GM19035 (cell line): ENCODE results near the gene TSFM.

Experiments
- ATAC-seq: cut with Tn5 transposase; IDR thresholded peaks from one replicate; pipeline ENCODE4 v1.9.1; 2021; ENCODE audit not compliant: unreplicated experiment

Gene TSFM

DNA sequence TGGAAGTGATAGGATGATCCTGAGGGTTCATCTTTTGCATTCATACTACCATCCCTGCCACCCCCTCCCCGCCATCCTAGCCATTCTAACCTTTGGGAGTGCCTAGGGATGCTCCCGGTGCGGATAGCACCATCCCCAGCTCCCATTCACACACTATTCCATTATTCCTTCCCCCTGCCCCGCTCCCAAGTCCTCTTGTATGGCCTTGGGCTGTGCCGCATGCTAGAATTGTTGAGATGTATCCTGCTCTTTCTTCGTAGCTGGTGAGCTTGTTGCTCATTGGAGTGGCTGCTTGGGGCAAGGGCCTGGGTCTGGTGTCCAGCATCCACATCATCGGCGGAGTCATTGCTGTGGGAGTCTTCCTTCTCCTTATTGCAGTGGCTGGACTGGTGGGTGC lies 37.1 kb upstream of the TSFM start:
- no peak for ATAC-seq

DNA sequence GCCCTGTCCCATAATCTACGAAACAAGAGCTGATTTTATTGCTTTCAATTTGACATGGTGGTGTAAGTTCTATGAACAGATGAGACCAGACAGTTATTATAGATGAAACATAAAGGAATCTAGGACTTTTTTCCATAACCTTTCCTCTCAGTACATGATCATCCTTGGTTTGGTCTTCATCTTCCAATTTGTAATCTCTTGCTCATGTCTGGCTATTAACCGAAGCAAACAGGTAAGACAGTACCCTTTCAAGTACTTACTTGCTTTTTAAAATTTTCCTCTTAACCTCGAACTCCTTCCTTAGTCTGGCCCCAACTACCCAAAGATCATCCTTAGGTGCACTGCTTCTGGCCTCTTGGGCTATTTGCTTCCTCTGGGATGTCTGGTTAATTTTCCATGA lies 36.6 kb upstream of the TSFM start:
- ATAC-seq: no peak

DNA sequence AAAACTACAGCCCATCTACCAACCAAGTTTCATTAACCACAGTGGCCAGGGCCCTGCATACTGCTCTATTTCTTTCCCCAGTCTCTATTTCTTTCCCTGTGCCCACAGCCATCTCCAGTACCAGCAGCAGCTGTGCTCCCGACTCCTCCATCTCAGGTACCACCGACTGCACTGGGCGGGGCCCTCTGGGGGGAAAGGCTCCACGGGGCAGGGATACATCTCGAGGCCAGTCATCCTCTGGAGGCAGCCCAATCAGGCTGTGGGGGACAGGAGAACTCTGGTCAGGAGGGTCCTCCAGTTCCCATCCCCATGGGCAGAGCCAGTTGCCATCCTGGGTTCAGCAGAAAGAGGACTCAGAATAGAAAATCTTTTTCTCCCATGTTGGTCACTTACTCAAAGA lies 33.5 kb upstream of the TSFM start:
- no peak for ATAC-seq

DNA sequence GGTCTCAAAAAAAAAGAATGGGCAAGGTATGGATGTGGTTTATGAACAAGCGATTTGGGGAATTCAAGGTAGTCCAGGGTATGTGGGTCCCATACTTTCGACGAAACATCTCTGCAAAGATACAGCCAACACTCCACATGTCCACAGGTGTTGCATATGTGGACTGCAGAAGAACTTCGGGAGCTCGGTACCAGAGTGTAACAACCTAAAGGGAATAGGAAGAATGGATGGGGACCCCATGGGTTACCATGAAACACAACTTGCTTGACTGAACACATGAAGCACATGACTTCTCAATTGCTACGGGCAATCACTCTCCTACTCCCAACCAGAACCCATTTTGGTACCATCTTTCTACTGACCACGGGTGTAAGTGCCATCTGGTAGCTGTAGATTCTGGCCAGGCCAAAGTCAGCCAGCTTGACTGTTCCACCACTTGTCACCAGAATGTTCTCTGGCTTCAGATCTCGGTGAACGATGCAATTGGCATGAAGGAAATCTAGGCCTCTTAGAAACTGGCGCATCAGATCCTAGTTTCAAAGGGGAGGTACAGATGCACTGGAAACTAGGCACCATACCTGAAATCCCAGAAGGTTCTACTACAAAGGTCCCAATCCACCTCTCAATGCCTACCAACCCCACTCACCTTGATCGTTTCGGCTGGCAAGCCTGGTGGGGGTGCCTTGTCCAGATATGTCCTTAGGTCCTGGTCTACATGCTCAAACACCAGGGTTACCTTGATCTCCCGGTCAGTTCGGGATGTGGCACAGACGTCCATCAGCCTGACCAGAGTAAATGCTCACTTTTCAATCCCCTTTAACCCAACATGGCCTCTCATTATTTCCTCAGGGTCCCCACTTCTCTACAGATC lies 31.8 kb upstream of the TSFM start:
- no peak for ATAC-seq

DNA sequence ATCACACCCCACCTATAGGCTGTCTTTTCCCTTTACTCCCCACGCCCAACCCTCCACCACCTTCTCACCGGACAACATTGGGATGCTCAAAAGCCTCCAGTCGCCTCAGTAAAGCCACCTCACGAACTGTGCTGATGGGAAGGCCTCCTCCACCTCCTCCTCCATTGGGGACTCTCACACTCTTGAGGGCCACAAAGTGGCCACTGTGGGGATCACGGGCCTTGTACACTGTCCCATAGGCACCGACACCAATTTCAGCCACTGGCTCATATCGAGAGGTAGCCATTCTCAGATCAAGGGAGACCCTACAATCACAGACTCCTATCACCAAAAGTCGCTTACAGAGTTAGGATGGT lies 31.2 kb upstream of the TSFM start:
- no peak for ATAC-seq

DNA sequence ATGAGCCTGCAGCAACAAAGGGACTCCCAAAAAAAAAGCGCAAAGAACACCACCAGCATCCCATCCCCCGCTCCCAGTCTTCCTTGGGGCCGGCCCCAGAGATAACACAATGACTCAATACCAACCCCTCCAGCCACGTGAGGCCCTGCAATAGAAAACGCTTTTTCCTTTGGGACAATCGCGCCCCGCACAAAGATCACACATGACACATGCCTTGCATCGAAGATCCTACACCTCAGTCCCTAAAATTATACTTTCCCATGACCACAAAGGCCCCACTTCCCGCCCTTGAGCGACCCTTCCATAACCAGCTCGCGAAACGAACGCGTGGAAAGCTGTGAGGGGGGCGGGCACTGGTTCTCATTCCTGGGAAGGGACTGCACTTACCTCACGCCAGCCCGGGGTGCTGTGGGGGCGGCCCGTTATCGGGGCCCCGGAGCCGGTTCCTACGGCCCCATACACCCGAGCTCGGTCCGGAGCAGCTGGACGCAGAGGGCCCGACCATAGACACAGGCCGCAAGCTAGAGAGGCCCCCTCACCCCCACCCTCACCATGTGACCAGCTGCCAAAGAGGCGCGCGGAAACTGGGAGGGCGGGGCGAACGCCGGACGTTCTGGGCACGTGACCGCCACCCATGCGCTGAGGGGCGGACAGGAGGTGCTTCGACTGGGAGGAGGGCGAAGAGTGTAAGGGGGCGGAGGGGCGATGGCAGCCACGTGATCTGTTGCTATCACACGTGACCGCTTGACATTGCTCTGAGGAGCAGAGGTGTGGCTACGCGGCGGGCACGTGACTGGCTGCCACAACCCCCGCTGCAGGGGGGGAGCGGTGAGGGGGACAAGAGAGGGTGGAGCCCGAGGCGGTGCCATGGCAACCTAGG lies 30.6 kb upstream of the TSFM start, which contains the start of gene CDK4:
CDK4 (minus strand) TSS at position 523 of the 880 bp plus-strand sequence. CDS start 593 bp downstream, outside the sequence.
- ATAC-seq: peak; percentile 68

DNA sequence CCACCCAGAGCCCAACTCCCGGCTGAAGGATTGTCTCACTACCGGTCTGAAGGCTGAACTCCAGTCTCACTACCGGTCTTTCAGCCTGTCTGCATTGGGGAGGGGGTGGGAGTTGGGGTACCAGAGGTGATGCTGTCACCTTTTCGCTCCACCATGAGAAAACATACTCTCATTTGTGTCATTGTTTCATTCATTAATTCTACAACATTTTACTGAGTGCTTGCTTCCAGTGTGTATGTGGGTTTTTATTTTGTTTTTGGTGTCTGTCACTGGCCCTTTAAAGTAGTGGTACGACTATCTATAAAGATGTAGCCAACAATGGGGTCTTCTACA lies 30.0 kb upstream of the TSFM start:
- ATAC-seq: no peak

DNA sequence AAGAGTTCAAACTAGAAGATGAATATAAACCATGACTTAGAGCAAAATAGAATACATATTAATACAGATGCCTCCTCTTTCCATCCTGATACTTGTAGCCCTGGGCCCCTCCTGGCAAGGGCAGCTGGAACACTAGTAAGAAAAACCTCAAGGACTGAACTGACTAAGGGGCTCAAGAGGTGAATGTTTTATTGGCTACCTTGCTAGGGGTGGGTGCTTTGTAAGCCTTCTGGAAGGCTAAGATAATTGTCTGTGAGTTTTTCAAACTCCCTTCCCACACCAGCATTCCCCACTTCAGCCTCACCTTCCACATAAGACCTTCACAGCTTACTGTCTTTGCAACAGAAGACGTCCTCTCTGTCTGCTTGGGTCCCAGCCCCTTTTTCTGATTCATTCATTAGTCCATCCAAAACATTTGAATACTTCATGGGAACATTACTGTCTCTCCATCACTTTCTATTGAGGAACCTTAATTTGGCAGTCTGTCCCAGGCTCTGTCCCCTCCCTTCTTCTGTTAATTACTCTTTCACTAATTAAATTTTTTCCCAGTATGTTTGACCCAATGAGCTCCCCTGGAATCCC lies 28.7 kb upstream of the TSFM start:
- no peak for ATAC-seq

DNA sequence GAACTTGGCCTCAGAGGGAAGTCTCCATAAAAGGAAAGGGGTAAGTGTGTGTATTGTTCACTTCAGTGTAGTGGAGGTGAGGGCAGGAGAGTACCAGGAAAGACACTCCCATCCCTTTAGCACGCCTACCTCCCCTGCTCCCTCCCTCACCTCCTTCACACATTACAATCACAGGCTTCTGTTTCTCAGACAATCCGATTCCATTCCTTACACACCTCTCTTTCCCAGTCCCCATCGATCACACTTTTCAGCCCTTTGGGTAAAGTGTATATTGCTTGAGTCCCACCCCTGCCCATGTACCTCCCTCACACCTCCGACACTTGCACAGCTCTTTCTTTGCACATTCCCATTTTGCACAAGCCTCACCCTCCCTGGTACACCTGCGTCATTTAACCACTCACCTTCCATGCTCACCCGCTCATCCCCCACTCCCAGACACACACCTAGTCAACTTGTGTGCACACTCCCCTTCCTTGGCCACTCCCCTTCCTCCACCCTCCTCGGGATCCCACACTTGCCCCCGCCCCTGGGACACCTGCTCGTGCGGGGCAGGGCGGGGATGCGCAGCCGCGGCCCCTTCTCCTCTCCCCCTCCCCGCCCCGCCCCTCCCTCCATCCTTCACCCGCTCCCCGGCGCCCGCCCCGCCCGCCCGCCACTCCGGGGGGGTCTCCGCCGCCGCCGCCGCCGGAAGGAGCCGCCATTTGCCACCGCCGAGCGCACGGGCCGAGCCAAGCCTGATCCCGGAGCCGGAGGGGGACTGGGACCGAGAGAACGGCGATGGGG lies 28.0 kb upstream of the TSFM start, which contains the start of gene MARCHF9:
MARCHF9 (plus strand) TSS at position 693 of the 783 bp plus-strand sequence. CDS start 426 bp downstream, outside the sequence.
- ATAC-seq: peak; percentile 31

DNA sequence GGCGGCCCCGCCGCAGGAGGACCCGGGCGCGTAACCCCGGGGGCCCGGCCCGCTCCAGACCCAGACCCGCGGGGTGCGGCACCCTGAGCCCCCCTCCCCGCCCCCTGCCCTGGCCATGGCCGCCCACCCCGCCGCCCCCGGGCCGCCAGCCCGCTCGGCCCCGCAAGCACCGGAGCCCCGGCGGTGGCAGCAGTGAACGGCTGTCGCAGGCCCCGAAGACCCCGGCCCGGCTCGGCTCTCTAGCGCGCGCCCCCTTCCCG lies 27.5 kb upstream of the TSFM start:
- no peak for ATAC-seq

DNA sequence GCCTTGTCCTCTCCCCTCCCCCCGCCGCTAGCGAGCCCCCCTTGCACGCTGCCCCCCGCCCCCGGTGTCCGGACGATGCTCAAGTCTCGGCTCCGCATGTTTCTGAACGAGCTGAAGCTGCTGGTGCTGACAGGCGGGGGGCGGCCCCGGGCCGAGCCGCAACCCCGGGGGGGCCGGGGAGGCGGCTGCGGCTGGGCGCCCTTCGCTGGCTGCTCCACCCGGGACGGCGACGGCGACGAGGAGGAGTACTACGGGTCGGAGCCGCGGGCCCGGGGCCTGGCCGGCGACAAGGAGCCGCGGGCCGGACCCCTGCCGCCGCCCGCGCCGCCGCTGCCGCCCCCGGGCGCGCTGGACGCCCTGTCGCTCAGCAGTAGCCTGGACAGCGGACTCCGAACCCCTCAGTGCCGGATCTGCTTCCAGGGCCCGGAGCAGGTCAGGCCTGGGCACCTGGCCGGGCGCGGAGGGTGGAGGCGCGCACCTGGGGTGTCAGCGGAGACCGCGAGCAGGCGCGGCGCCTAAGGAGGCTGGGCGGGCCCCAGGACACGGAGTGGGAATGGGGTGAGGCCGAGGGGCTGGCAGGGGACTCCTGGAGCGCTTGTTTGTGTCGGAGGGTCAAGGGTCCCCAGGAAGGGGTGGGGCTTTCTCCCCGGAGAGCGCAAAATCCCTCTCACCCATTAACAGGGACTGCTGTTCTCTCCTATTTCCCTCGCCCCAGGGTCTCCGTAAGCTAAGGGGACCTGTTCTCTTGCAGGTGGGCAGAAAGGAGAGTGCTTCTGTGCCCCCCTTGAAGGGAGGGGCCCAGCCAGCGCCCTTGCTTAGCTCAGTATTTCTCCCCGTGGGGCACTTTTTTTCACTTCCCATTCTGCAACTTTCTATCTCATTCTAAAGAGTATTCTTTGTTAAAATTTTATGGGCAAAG lies 26.9 kb upstream of the TSFM start:
- no peak for ATAC-seq

DNA sequence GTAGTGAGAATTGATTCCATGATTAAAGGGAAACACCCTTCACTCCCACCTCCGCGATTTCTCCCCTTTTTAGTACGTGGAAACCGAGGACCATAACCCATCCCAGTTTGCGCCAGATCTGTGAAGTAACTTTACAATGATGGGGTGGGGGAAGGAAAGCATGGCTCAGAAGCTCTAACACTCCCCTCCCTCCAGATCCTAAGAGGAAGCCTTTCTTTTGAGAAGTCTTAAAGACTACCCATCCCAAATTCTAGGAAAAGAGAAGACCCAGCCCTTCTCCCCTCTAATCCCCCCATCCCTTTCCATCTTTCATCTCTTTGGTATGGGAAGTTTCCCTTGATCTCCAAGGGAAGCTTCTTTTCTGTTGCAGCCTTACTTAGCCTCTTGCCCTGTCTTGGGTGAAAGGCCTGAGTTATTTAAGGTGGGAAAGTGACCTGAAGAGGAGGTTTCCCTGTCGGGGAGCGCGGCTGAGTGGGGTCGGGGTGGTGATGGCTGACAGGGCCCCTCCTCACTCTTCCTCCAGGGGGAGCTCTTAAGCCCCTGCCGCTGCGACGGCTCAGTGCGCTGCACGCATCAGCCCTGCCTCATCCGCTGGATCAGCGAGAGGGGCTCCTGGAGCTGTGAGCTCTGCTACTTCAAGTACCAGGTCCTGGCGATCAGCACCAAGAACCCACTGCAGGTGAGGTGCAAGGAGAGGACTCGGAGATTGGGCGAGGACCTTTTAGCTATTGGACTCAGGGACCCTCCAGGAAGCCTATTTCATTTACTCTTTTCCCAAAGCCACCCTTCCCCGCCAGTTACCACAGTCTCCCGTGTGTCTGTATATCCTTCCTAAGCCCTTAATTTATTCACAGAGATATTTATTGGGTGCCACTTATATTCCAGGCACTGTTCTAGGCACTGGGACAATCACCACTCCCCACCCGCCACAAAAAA lies 25.9 kb upstream of the TSFM start:
- no peak for ATAC-seq

DNA sequence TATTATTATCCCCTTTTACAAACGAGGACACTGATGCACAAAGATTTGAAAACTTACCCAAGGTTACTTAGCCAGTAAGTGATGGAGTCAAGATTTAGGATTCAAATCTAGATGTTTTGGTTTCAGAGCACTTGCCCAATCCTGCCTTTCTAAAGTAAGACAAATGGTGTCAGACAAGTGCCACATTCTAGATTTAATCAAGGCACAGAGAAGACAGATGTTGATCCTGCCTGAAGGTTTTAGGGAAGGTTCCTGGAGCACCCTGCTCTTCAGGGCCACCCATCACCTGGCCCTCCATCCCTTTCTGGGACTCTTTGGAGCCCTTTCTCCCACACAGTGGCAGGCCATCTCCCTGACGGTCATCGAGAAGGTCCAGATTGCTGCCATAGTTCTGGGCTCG lies 24.8 kb upstream of the TSFM start:
- no peak for ATAC-seq

DNA sequence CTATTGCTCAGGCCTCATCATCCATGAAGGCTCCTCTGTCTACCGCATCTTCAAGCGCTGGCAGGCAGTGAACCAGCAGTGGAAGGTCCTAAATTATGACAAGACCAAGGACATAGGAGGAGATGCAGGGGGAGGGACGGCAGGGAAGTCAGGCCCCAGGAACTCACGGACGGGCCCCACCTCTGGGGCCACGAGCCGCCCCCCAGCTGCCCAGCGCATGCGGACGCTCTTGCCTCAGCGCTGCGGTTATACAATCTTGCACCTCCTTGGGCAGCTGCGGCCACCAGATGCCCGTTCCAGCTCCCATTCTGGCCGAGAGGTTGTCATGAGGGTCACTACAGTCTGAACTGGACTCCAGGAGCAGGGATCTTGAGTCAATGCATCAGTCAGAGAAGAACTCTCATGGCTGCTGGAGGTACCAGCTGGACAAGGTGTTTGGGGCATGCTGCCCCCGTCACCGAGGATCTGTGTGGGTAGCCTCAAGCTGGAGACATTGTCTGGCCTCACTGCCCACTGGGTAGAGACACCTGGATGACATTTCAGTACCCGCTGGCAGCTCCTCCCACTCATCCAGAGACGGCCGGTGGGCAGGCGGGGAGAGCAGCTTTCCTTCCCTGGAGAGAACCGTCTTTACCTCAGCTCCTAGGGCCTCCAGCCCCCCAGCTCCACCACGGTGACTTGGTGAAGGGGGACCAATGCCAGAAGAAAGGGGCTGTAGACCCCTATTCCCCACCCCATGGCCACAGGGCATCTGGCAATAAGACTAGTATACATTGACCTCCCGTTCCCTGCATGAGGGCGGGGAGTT lies 23.8 kb upstream of the TSFM start:
- ATAC-seq: no peak

DNA sequence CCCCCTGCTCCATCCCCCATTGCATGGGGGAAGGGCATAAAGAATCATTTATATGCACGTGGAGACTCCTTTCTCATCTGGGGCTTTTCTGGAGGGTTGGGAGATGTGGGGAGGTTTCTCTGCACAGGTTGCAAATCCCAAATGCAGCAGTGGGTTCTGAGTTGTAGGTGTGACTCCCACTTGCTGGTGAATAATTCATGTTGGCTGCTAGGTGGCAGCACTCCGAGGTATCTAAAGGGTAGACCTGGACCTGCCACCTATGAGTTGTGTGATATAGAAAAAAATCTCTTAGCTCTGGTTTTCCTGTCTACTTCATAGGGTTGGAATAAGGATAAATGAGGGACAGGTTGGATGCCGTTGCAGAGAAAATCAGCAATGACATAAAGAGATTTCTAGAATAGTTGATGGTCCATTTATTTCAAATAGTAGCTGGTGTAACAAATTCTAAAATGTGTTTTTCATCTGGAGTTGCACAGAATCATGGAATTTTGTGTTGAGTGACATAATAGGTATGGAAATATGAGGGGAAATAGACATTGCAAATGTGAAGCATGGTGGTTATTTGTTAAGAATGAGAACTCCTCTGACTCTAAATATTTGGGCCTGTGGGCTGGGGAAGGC lies 23.1 kb upstream of the TSFM start:
- ATAC-seq: no peak

DNA sequence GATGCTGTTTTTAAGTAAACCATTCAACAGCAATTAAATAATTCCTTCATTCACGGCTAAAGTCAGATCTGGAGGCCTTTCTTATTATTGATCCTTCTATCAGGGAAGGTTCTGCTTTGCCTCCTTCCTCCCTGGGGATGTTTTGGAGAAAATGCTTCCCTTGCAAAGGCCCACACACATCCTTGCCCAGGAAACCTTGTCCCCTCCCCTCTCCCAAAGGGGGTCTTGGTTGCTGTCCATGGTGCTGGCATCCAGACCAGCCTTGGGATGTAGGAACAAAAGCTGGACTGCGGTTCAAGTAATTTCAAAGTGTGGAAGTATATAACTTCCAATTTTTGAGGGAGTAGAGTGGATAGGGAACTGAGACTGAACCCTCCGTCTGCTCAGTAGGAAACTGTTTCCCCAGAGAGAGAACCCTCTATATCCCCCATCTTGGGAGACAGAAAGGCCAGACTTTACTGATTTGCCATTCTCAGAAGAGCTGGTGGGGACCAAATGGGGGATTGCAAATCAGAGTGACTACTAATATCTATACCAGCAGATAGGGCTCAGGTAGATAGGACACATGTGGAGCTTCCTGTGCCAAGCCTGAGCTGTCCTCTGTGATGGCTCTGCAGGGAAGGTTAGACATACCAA lies 22.1 kb upstream of the TSFM start:
- ATAC-seq: no peak

DNA sequence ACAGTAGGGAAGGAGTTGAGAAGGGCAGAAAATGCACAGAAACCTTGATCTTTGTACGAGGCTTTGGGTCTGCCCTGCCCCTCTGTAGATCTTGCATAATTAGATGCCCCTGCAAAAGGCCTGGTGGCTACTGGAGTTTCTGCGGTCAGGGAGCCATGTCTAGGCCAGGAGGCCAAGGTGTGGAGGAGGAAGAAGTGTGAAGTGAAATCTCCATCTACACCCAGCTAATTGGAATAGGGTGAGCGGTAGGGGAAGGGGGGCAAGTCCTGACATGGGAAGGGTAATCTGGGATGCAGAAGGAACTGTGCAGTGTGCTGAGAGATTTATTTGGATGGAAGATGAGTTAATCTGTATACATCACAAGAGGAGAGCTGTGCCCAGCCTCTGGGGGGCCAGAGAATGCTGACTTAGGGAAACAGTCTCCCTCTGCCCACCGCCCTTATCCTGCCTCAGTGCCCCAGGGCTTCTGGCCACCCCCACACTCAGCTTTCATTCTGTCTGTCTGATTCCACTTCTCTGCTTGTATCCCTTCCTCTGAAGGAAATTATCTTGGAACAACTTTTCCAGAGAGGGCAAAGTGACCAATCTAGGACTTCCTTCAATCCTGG lies 21.1 kb upstream of the TSFM start:
- no peak for ATAC-seq
